ENCODE results near the gene ATP2B3. TPM values are rescaled to one million over a fixed set of nuclear protein-coding genes. Genes with fewer than 3 reads are reported as not detected.

Gene ATP2B3
- total and polyA plus RNA-seq, 9 of the 15 experiments (the other 6 are each of a cell fraction or from before 2014, with no cell fraction given): 0.04 TPM; not detected in 8

DNA sequence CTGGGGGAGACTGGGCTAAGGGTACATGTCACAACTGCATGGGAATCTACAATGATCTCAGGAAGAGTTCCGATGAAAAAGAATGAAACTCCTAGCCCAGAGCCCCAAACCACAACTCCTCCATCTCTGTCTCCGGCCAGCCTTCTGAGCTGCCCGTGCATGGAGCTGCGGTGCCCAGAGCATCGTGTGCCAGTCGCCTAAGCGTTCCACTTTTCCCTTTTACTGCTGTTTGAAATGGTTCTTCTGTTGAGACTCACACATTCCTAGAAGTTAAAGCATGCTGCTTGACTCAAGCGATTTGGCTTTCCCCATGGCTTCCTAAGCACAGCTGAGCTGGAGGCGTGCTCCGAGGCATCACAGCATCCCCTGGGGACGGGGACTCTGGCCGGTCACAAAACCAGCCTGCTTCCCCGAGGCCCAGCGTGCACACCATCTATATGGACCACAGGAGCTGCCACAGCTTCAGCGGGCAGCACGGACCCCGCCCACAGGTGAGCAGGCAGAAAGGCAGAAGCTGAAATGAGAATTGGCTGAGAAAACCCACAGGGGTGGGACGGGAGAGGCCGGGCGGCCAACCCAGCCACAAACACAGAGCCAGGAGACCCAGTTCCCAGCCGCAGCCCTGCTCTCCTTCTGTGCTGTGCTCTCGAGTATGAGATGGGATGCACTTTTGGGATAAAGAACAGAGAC, 76.5 kb downstream of the ATP2B3 start:
- no peak overlapping the region for H2AFZ ChIP-seq (ENCODE audit: low read depth, low read length)
- intact Hi-C loops (cut with micrococcal nuclease): no loop called here
- H3K9ac ChIP-seq (ENCODE audit: insufficient read depth in 1 of 2, low read depth in 2 of 2, low read length in 2 of 2): no peak overlapping the region
- 90% methylated on average over 18 of the region's 22 CpGs for WGBS (ENCODE audit: insufficient coverage, low coverage, missing lambda C conversion rate)
- no peak overlapping the region for H3K27ac ChIP-seq (ENCODE audit: extremely low read depth, low read depth, low read length)
- no TSS peak for BruUV-seq (replicated peaks)
- no peak for DNase-seq (ENCODE audit: extremely low read depth in 1 of 4, low spot score in 3 of 4)
- no peak overlapping the region for H3K4me2 ChIP-seq (ENCODE audit: insufficient read depth, low read length)
- H3K79me2 ChIP-seq (ENCODE audit: control insufficient read depth, insufficient read depth, low read length): peaks cover 22% of the 10 kb centered on the region; the same call in 2 of the 3 replicates
- peaks cover 8 to 9% of the 10 kb centered on the region in 2 experiments; a peak in 4 of 5 replicates for H3K4me1 ChIP-seq (replicated peaks in 1 of 2; ENCODE audit: control insufficient read depth in 2 of 2, insufficient read depth in 2 of 2, low read length in 2 of 2)
- no peaks in the 10 kb centered on the region for H3K9me1 ChIP-seq (ENCODE audit: control insufficient read depth, insufficient read depth, low read length)
- FAIRE-seq: no peak
- TF ChIP-seq, protein P1, sequence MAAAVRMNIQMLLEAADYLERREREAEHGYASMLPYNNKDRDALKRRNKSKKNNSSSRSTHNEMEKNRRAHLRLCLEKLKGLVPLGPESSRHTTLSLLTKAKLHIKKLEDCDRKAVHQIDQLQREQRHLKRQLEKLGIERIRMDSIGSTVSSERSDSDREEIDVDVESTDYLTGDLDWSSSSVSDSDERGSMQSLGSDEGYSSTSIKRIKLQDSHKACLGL (CRISPR knock-in tag; IDR thresholded peaks at IDR 0.05; ENCODE audit: borderline replicate concordance, poor library complexity, severe bottlenecking): no peak
- TF ChIP-seq MAFF (IDR thresholded peaks at IDR 0.05; ENCODE audit: low read length) (no peak), ZKSCAN1 (IDR thresholded peaks at IDR 0.05; ENCODE audit: low read depth, low read length) (no peak), ETV1 (tag; conservative IDR thresholded peaks at IDR 0.05; ENCODE audit: low read depth) (no peak)
- H4K20me1 ChIP-seq (replicated peaks; ENCODE audit: control insufficient read depth, insufficient read depth, low read length): no peaks in the 10 kb centered on the region
- peaks cover 53% of the 10 kb centered on the region; the same call in 2 of the 3 replicates for H3K36me3 ChIP-seq (ENCODE audit: control insufficient read depth, insufficient read depth, low read length)
- CTCF ChIA-PET (ENCODE audit: low intra/inter-chr PET ratio): no interaction called here
- no peaks in the 10 kb centered on the region for H3K27me3 ChIP-seq (ENCODE audit: control insufficient read depth in 2 of 2, insufficient read depth in 2 of 2, low read length in 2 of 2)
- H3K9me3 ChIP-seq (replicated peaks; ENCODE audit: control insufficient read depth, insufficient read depth, low read depth, low read length): no peaks in the 10 kb centered on the region
- in situ Hi-C loops (cut with MboI): no loop called here
- POLR2A ChIA-PET: no interaction called here
- ATAC-seq: no peak
- no peak overlapping the region for H3K4me3 ChIP-seq

DNA sequence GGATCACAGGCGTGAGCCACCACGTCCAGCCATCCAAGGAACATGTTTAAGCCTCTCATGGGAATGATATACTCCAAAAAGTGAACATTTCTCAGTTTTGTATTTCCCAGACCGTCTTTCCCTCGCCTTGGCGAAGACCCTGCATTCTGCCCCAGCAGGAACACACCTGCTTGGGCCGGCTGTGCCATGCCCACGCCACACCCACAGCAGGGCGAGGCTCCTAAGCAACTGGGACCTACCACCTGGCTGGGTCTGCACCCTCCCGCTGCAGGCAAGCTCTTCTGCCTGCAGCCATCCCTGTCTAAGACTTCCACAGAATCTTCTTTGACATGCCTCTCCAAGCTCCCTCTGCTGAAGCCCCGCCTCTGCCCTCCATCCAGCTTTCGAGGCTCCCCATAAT, 77.9 kb downstream of the ATP2B3 start:
- no peak overlapping the region for H2AFZ ChIP-seq (ENCODE audit: low read depth, low read length)
- no peaks in the 10 kb centered on the region for H4K20me1 ChIP-seq (replicated peaks; ENCODE audit: control insufficient read depth, insufficient read depth, low read length)
- H3K9ac ChIP-seq (ENCODE audit: insufficient read depth in 1 of 2, low read depth in 2 of 2, low read length in 2 of 2): no peak overlapping the region
- no peaks in the 10 kb centered on the region for H3K9me3 ChIP-seq (replicated peaks; ENCODE audit: control insufficient read depth, insufficient read depth, low read depth, low read length)
- no peak for FAIRE-seq
- TF ChIP-seq ZNF77 (CRISPR knock-in tag; IDR thresholded peaks at IDR 0.05) (no peak), LARP7 (IDR thresholded peaks at IDR 0.05) (no peak), HNRNPK (IDR thresholded peaks at IDR 0.05; ENCODE audit: low read depth, low read length, poor library complexity, severe bottlenecking) (no peak), JUNB (CRISPR knock-in tag; conservative IDR thresholded peaks at IDR 0.05) (no peak), ELF1 (tag; IDR thresholded peaks at IDR 0.05) (no peak), MCM7 (IDR thresholded peaks at IDR 0.05) (no peak)
- TF ChIP-seq, protein P2, sequence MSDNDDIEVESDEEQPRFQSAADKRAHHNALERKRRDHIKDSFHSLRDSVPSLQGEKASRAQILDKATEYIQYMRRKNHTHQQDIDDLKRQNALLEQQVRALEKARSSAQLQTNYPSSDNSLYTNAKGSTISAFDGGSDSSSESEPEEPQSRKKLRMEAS (CRISPR knock-in tag; IDR thresholded peaks at IDR 0.05): no peak
- TF ChIP-seq, protein P3, sequence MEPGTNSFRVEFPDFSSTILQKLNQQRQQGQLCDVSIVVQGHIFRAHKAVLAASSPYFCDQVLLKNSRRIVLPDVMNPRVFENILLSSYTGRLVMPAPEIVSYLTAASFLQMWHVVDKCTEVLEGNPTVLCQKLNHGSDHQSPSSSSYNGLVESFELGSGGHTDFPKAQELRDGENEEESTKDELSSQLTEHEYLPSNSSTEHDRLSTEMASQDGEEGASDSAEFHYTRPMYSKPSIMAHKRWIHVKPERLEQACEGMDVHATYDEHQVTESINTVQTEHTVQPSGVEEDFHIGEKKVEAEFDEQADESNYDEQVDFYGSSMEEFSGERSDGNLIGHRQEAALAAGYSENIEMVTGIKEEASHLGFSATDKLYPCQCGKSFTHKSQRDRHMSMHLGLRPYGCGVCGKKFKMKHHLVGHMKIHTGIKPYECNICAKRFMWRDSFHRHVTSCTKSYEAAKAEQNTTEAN (CRISPR knock-in tag; IDR thresholded peaks at IDR 0.05): no peak
- no peak for DNase-seq (ENCODE audit: extremely low read depth in 1 of 4, low spot score in 3 of 4)
- no peaks in the 10 kb centered on the region for H3K9me1 ChIP-seq (ENCODE audit: control insufficient read depth, insufficient read depth, low read length)
- H3K4me3 ChIP-seq: no peak overlapping the region
- in situ Hi-C loops (cut with MboI): no loop called here
- no peaks in the 10 kb centered on the region for H3K27me3 ChIP-seq (ENCODE audit: control insufficient read depth in 2 of 2, insufficient read depth in 2 of 2, low read length in 2 of 2)
- peaks cover 50% of the 10 kb centered on the region; the same call in 2 of the 3 replicates for H3K36me3 ChIP-seq (ENCODE audit: control insufficient read depth, insufficient read depth, low read length)
- peaks cover 22% of the 10 kb centered on the region; the same call in 2 of the 3 replicates for H3K79me2 ChIP-seq (ENCODE audit: control insufficient read depth, insufficient read depth, low read length)
- peaks cover 8 to 13% of the 10 kb centered on the region in 2 experiments; a peak in 4 of 5 replicates for H3K4me1 ChIP-seq (replicated peaks in 1 of 2; ENCODE audit: control insufficient read depth in 2 of 2, insufficient read depth in 2 of 2, low read length in 2 of 2)
- ChIA-PET CTCF (ENCODE audit: low intra/inter-chr PET ratio) (no interaction called here), POLR2A (interaction anchor here (0.6 kb wide), 1 partner anchor 45 kb away, joined by 4 read pairs; no protein-coding TSS in a partner anchor)
- BruUV-seq (replicated peaks): no TSS peak
- H3K4me2 ChIP-seq (ENCODE audit: insufficient read depth, low read length): no peak overlapping the region
- intact Hi-C loops (cut with micrococcal nuclease): no loop called here
- ATAC-seq: no peak
- H3K27ac ChIP-seq (ENCODE audit: extremely low read depth, low read depth, low read length): no peak overlapping the region
- WGBS (ENCODE audit: insufficient coverage, low coverage, missing lambda C conversion rate): 98% methylated on average over 10 of the region's 11 CpGs

Measured in K562 (cell line).